Thoracic aorta (tissue), 2 donors: ENCODE measurements around the gene PRLR. TPM values are rescaled to one million over a fixed set of nuclear protein-coding genes. Genes with fewer than 3 reads are reported as not detected.

Experiments used
- ATAC-seq: fragments of 150-250 bp; one replicate; pipeline ENCODE4 v1.8.0; 2017; ENCODE audit warnings: low read depth; ENCODE audit not compliant: insufficient number of reproducible peaks, low FRiP score
- DNase-seq: peaks from one replicate; pipeline ENCODE4 v3.0.0-alpha.2; 2020; ENCODE audit warnings: low spot score
- H3K27ac ChIP-seq, 2 donors: fragments of 200-600 bp; sonication (generic); 1 replicate in 1 of 2; 2 replicates in 1 of 2; pipeline ENCODE4 v1.5.1; 2016; ENCODE audit warnings: mild to moderate bottlenecking in 2 of 2, moderate library complexity in 2 of 2
- H3K27me3 ChIP-seq: fragments of 200-600 bp; sonication (generic); replicated peaks from 2 replicates; pipeline ENCODE4 v1.6.0; 2016; ENCODE audit warnings: mild to moderate bottlenecking; ENCODE audit not compliant: insufficient read depth
- H3K36me3 ChIP-seq: fragments of 200-600 bp; sonication (generic); one replicate; pipeline ENCODE4 v1.5.1; 2016
- H3K4me1 ChIP-seq, 2 donors: fragments of 200-600 bp; sonication (generic); 1 replicate in 1 of 2; 2 replicates in 1 of 2; pipeline versions ENCODE4 v1.5.1 to v1.6.0; 2016; ENCODE audit warnings: low read depth in 2 of 2, mild to moderate bottlenecking in 1 of 2; ENCODE audit not compliant: control insufficient read depth in 1 of 2
- H3K4me3 ChIP-seq: fragments of 200-600 bp; sonication (generic); 2 replicates; pipeline ENCODE4 v1.5.1; 2016; ENCODE audit warnings: mild to moderate bottlenecking
- H3K9me3 ChIP-seq: fragments of 200-600 bp; sonication (generic); 2 replicates; pipeline ENCODE4 v1.5.1; 2016
- total RNA-seq, 2 donors: library from RNA; depleted of rRNA; stranded (reverse); fragments of >200 nt; gene quantifications; one replicate each; pipeline versions ENCODE4 v1.1.0 to v1.2.3, GENCODE V29; 2016
- TF ChIP-seq, protein P1 (sequence below): fragments of 200-600 bp; sonication (generic); IDR thresholded peaks from one replicate; pipeline ENCODE4 v1.5.1; 2019; ENCODE audit warnings: antibody characterized with exemption

PRLR gene
- total RNA-seq, 2 donors from 2014 or later = 0.71 to 2.6 TPM

DNA sequence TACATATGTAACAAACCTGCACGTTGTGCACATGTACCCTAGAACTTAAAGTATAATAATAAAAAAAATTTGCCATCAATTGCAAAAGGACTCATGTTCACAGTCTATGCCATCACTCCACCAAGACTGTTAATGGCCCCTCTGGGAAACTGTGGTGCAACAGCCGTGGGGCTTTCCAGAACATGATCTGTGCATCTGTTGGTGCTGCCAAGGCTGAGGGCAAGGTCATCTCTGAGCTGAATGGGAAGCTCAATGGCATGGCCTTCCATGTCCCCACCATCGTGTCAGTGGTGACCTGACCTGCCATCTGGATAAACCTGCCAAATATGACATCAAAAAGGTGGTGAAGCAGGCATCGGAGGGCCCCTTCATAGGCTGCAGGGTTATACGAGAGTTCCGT, 149.2 kb downstream of the PRLR start:
- Histone ChIP-seq H3K27ac (no peak overlapping the region), H3K27me3 (no peaks in the 10 kb centered on the region), H3K4me1 (no peaks in the 10 kb centered on the region), H3K4me3 (no peak overlapping the region), H3K36me3 (no peaks in the 10 kb centered on the region), H3K9me3 (no peaks in the 10 kb centered on the region)
- no peak for ATAC-seq
- TF ChIP-seq, protein P1, sequence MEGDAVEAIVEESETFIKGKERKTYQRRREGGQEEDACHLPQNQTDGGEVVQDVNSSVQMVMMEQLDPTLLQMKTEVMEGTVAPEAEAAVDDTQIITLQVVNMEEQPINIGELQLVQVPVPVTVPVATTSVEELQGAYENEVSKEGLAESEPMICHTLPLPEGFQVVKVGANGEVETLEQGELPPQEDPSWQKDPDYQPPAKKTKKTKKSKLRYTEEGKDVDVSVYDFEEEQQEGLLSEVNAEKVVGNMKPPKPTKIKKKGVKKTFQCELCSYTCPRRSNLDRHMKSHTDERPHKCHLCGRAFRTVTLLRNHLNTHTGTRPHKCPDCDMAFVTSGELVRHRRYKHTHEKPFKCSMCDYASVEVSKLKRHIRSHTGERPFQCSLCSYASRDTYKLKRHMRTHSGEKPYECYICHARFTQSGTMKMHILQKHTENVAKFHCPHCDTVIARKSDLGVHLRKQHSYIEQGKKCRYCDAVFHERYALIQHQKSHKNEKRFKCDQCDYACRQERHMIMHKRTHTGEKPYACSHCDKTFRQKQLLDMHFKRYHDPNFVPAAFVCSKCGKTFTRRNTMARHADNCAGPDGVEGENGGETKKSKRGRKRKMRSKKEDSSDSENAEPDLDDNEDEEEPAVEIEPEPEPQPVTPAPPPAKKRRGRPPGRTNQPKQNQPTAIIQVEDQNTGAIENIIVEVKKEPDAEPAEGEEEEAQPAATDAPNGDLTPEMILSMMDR = no peak
- DNase-seq = no peak

DNA sequence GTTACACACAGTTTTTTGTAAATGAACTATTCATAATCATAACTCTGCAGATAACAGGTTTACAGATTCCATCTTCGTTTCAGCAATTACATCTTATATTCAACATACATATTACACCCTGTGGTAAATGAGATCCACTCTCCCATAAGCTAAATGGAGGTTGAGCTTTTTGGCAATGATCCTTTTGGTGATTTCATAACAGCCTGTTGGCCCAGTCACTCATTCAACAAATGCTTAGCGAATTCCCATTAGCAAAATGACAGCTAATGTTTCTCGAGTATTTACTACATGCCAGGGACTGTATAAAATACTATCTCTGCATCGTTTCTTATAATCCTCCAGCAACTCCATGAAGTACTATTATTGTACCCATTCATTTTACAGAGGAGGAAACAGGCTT, 157.1 kb downstream of the PRLR start:
- no peaks in the 10 kb centered on the region for H3K4me1 ChIP-seq
- H3K36me3 ChIP-seq = no peaks in the 10 kb centered on the region
- DNase-seq (no peak), ATAC-seq (no peak)
- no peak overlapping the region for H3K4me3 ChIP-seq
- no peaks in the 10 kb centered on the region for H3K27me3 ChIP-seq
- no peak overlapping the region for H3K27ac ChIP-seq
- TF ChIP-seq, protein P1 = no peak
- no peaks in the 10 kb centered on the region for H3K9me3 ChIP-seq

DNA sequence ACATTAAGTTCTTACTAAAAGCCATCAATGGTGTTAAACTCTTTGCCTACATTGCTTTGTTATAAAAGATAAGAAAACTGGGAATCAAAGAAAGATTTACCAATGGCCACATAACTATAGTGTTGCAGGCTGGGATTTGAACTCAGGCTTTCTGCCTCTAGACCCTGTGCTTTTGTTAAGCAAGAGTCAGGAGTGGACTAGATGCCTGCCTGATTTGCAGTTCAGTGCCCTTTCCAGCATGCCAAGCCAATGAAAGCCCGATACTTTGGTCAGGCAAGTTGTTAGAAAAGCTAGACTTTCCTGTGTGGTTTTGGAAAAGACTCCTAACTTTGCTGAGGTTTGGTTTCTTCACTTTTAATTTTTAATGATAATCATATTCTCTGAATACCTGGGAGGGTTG, 161.1 kb downstream of the PRLR start:
- Histone ChIP-seq H3K27me3 (no peaks in the 10 kb centered on the region), H3K4me1 (no peaks in the 10 kb centered on the region), H3K27ac (no peak overlapping the region), H3K36me3 (no peaks in the 10 kb centered on the region), H3K4me3 (no peak overlapping the region), H3K9me3 (no peaks in the 10 kb centered on the region)
- no peak for DNase-seq
- no peak for ATAC-seq
- TF ChIP-seq, protein P1 = no peak

DNA sequence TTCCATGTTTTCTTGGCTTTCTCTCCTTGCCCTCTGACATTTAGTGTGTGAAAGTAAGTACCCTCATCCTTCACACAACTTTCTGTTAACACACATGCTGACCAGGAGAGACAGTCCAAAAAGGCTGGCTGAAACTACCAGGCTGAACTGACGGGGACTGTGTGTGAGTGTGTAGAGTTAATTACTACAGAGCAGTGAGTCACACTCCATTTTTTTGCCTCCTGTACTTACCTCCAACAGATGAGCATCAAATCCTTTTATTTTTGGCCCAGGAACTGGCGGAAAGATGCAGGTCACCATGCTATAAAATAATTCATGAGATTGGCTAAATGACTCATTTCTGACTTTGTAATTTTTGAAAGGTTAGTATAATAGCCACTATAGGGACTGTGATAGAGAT, 162.3 kb downstream of the PRLR start:
- Histone ChIP-seq H3K4me1 (no peaks in the 10 kb centered on the region), H3K4me3 (no peak overlapping the region), H3K27me3 (no peaks in the 10 kb centered on the region), H3K27ac (no peak overlapping the region), H3K9me3 (no peaks in the 10 kb centered on the region), H3K36me3 (no peaks in the 10 kb centered on the region)
- ATAC-seq (no peak), DNase-seq (no peak)
- TF ChIP-seq, protein P1 = no peak

DNA sequence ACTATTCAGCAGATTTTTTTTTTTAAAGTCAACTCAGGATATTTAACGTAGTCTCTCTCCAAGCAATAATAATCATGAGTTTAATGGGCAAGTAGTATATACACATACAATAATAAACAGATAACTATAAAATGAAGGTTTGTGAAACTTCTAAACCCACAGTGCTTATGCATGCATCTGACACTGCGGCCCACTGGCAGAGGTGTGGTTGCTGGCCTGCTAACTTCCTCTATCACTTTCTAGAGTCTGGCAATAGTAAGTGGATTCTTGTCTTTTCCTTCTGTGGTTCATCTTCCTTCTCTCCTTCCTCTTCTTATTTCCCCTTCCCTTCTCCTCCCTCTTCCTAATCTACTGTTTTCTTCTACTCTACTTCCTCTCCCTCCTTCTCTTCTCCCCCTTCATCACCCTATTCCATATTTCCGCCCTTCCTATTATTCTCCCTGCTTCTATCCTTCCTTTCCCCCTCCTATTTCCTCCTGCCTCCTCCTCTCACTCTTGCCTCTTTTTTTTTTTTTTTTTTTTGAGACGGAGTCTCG, 164.0 kb downstream of the PRLR start:
- Histone ChIP-seq H3K4me3 (no peak overlapping the region), H3K27me3 (no peaks in the 10 kb centered on the region), H3K27ac (no peak overlapping the region), H3K4me1 (no peaks in the 10 kb centered on the region), H3K36me3 (no peaks in the 10 kb centered on the region), H3K9me3 (no peaks in the 10 kb centered on the region)
- TF ChIP-seq, protein P1 = no peak
- ATAC-seq = no peak
- no peak for DNase-seq
